PFSK-1 (cell line): ENCODE results near the gene AIRE.

Experiments used
- POLR2AphosphoS5 ChIP-seq: IDR thresholded peaks from 2 replicates; pipeline ENCODE4 v1.6.1; 2012; ENCODE audit warnings: low read depth, mild to moderate bottlenecking, control low read depth, low read length, moderate library complexity
- TF ChIP-seq, protein P1 (sequence below), 2 experiments: IDR thresholded peaks; 2 replicates each; pipeline versions ENCODE4 v1.6.1 to v1.8.0; 2011 to 2012; ENCODE audit warnings: low read depth in 2 of 2, low read length in 2 of 2, control low read depth in 1 of 2, inconsistent platforms in 1 of 2, mild to moderate bottlenecking in 1 of 2, moderate library complexity in 1 of 2; ENCODE audit not compliant: insufficient read depth in 1 of 2

DNA sequence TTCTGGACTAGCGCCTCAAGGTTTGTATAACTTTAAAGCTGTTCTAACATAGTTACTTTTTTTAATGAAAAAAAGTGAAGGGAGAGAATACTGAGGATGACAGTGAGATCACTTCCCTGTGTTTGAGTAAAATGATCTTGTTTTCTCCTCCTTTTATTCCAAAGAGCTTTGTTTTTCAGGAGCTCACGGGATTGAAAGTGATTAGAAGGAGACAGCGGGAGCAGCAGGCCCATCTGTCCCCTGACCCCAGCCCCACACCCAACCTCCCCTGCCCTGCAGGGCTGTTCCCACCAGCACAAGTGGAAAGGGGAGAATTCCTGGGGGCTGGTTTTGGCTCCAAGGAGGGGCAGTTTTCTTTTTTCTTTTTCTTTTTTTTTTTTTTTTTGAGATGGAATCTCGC, 21.9 kb upstream of the AIRE start:
- no peak for TF ChIP-seq POLR2AphosphoS5
- TF ChIP-seq, protein P1, sequence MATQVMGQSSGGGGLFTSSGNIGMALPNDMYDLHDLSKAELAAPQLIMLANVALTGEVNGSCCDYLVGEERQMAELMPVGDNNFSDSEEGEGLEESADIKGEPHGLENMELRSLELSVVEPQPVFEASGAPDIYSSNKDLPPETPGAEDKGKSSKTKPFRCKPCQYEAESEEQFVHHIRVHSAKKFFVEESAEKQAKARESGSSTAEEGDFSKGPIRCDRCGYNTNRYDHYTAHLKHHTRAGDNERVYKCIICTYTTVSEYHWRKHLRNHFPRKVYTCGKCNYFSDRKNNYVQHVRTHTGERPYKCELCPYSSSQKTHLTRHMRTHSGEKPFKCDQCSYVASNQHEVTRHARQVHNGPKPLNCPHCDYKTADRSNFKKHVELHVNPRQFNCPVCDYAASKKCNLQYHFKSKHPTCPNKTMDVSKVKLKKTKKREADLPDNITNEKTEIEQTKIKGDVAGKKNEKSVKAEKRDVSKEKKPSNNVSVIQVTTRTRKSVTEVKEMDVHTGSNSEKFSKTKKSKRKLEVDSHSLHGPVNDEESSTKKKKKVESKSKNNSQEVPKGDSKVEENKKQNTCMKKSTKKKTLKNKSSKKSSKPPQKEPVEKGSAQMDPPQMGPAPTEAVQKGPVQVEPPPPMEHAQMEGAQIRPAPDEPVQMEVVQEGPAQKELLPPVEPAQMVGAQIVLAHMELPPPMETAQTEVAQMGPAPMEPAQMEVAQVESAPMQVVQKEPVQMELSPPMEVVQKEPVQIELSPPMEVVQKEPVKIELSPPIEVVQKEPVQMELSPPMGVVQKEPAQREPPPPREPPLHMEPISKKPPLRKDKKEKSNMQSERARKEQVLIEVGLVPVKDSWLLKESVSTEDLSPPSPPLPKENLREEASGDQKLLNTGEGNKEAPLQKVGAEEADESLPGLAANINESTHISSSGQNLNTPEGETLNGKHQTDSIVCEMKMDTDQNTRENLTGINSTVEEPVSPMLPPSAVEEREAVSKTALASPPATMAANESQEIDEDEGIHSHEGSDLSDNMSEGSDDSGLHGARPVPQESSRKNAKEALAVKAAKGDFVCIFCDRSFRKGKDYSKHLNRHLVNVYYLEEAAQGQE (IDR thresholded peaks at IDR 0.05; ENCODE audit: insufficient read depth in 1 of 2, low read depth in 2 of 2, low read length in 2 of 2): no peak
